Muscle of arm (tissue), 14 donors: ENCODE results near the gene UTF1. TPM values are rescaled to one million over a fixed set of nuclear protein-coding genes. Genes with fewer than 3 reads are reported as not detected.

ENCODE experiments used
- DNase-seq: peaks from one replicate; pipeline ENCODE4 v3.0.0-alpha.2; 2013
- long read RNA-seq, 11 donors: transcript quantifications; one replicate each; lab custom pipeline, GENCODE V29; 2026
- polyA plus RNA-seq, 12 donors: library from polyadenylated mRNA; unstranded; fragments of 120-200 nt; gene quantifications; one replicate each; pipeline ENCODE4 v1.2.1, GENCODE V29; 2013; ENCODE audit not compliant: insufficient read length in 12 of 12

UTF1 gene, protein sequence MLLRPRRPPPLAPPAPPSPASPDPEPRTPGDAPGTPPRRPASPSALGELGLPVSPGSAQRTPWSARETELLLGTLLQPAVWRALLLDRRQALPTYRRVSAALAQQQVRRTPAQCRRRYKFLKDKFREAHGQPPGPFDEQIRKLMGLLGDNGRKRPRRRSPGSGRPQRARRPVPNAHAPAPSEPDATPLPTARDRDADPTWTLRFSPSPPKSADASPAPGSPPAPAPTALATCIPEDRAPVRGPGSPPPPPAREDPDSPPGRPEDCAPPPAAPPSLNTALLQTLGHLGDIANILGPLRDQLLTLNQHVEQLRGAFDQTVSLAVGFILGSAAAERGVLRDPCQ
- not detected for polyA plus RNA-seq
- long read RNA-seq, donor 1 = 0 reads
- long read RNA-seq, donor 2 = 0 reads
- long read RNA-seq, donor 3 = 0 reads
- long read RNA-seq, donor 4 = 0 reads
- long read RNA-seq, donor 5 = 0 reads
- long read RNA-seq, donor 6 = 0 reads
- long read RNA-seq, donor 7 = 0 reads
- long read RNA-seq, donor 8 = 0 reads
- long read RNA-seq, donor 9 = 0 reads
- long read RNA-seq, donor 10 = 0 reads
- long read RNA-seq, donor 11 = 0 reads

DNA sequence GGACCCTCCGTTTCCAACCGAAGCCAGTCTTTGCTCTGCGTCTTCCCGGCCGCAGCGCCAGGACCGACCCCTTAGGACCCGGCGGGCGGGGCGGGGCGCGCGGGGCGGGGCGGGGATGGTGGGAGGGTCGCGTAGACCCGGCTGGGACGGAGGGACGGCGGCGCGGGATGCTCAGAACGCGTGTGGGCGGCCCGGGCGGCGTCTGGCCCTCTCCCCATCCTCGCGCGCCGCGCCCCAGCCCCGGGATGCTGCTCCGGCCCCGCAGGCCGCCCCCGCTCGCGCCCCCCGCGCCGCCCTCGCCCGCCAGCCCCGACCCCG is at the start of gene UTF1:
Gene UTF1 (plus strand): TSS at position 174 of the 318 bp plus-strand sequence. CDS start 72 bp downstream, at position 246.
- DNase-seq = no peak

DNA sequence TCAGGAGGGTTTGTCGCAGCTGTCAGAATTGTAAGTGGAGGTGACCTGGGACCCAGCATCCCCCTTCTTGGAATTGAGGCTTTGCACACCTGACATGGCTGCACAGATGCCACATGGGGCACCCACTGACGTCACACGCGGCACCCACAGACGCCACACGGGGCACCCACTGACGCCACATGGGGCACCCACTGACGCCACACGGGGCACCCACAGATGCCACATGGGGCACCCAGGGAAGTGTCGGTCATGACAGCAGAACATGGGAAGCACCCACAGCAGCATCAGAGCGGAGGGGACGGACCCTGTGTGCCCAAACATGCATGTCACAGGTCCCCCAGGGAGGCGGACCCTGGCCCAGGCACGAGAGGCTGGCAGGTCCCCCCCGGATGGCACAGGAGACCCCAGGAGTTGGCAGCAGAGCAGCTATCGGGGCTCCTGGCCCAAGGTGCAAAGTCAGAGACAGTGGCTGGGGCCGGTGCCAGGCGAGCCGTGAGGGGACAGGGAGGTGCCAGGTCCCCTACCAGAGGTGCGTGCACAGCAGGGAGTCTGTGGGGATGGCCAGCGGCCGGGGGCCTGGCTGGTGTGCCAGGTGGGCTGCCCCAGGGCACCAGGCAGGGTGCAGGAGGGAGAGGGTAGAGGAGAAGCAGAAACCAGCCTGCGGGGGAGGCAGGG is 48.9 kb upstream of the UTF1 start:
- no peak for DNase-seq

DNA sequence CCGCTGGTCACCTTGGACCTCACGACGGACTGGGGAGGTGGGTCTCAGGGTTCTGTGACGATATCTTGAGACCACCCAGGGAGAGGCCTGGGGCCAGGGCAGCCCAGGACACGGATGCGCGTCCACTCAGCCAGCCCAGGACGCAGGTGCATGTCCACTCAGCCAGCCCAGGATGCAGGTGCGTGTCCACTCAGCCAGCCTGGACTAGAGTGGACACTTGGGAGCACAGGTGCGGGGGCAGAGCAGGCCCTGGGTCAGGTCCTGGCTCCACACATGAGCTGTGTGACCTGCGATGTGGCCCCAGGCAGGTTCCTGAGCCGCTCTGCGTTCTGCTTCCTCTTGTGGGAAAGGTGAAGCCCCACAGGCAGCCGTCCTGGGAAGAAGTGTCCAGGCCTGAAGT is 47.8 kb upstream of the UTF1 start:
- DNase-seq = no peak

DNA sequence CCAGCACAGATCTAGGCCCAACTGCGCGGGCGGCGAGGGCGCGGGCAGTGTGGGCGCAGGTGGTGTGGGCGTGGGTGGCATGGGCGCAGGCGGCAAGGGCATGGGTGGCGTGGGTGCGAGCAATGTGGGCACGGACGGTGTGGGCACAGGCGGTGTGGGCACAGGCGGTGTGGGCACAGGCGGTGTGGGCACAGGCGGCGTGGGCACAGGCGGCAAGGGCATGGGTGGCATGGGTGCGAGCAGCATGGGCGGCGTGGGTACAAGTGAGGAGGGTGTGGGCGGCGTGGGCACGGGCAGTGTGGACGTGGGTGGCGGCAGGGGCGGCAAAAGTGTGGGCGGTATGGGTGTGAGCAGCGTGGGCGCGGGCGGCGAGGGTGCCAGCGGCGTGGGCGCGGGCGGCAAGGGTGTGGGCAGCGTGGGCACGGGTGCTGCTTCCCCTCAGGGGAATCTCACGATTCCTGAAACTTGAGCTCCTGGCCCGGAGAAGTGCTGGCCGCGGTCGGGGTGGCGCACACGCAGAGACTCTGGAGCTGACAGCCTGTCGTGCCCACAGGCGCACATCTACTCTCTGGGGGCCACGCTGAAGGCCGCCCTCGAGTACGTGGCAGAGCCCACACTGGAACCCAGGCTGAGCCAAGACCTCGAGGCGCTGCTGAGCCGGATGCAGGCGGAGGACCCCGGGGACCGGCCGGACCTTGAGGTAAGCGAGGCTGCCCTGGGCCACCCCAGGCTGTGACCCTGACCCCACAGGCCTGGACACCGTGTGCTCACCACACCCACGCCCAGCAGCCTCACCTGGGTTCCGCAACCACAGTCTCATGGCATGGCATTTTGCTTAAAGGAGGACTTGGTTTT is 47.0 kb upstream of the UTF1 start:
- DNase-seq = no peak

DNA sequence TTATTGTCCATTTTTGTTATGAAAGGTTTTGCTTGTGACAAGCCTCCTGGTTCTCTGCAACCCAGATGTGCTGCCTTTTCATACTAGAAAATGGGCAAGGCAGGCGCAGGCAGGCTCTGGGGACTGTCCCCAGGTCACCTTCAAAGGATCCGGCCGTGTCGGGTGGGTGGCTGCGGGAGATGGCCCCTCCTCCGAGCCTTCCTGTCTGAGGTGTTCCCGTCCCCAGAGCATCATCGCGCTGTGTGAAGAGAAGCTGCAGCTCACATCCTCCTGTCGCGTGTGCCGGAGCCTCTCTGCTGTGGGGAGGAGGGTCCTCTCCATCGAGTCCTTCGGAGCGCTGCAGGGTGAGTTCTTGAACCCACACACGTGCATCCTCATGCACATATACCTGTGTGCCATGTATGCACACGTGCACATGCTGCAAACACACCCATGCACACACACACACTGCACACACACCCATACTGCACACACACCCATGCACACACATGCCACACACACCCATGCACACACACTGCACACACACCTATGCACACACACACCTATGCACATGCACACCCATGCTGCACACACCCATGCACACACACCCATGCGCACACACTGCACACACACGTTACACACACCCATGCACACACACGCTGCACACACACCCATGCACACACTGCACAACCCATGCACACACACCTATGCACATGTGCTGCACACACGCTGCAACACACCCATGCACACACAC is 46.2 kb upstream of the UTF1 start:
- no peak for DNase-seq

DNA sequence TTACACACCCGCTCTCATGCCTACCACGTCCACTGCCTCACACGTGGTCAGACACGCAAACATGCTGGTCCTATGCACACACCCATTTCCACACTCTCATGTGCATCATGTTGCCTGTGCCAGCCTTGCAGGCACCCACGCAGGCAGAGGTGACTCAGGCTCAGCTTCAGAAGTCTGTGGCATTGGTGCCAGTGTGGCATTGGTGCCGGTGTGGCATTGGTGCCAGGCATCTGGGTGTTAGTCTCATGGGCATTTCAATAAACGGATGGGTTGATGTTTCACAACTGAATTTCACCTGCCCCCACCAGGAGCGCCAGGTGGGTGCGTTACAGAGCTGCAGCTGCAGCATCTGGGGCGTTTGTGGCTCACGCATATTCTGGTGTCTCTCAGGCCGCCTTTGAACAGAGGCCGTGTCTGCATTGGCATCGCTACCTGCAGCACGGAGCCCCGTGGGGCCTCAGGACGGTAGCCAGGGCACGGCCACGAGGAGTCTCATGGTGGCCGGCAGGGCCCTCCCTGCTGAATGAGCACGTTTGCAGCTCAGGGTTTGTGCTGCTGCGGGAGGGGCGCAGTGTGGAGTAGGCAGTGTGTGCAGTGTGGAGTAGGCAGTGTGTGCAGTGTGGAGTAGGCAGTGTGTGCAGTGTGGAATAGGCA is 45.3 kb upstream of the UTF1 start:
- no peak for DNase-seq

DNA sequence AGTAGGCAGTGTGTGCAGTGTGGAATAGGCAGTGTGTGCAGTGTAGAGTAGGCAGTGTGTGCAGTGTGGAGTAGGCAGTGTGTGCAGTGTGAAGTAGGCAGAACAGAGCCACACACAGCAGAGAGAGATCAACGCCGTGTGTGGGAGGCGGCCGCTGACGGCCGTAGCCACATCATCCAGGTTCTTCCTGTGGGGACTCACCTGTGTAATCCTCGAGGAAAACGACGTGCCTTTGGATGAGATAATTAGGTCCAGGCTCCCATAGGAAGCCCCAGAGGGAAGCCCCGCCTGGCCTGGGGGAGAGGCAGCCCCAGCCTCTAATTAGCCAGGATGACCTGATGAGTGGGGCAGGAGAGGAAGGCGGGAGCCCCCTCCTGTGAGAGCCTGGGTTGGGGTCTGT is 44.6 kb upstream of the UTF1 start:
- DNase-seq = no peak

DNA sequence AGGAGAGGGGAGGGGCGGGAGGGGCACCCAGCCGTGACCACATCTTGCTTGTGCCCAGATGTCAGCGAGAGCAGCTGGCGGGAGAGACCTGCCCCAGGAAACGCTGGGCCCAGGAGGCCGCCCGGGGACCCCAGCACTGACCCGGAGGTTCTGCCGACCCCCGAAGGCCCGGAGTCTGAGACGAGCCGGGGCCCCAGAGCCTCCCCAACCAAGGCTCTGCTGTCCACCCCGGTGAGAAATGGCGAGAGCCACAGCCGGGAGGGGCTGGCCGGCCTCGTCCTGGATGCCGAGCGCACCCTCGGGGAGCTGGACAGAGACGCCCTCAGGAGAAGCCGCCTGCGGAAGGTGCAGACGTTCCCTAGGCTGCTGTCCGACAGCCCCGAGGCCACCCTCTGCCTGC is 44.1 kb upstream of the UTF1 start:
- no peak for DNase-seq

DNA sequence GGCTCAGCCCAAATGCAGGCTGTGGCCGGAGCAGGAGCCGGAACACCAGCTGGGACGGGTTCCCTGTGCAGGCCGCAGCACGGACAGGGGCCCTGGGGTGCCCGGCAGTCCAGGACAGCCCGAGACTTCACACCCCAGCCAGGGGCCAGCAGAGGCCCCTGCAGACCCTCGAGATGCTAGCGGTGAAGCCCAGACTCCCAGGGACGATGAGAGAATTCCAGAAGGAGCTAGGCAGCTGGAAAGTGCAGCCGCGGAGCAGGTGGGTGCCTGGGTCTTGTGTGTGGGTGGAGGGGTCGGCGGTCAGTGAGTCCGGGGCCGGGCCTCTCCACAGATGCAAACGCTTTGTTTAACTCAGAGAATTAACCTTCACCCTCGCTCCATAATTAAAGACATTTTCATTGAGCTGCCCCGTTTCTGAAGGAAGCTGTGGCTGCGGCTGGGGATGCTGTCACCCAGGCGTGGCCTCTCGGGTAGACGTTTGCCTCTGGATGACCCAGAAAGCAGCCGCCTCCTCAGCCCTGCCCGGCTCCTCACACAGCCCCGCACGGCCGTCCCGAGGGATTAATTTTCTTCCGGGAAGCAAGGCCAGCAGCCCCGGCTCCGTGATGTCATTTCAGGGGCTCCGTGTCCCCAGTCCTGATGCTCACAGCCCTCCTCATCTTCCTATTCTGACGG is 43.5 kb upstream of the UTF1 start:
- no peak for DNase-seq

DNA sequence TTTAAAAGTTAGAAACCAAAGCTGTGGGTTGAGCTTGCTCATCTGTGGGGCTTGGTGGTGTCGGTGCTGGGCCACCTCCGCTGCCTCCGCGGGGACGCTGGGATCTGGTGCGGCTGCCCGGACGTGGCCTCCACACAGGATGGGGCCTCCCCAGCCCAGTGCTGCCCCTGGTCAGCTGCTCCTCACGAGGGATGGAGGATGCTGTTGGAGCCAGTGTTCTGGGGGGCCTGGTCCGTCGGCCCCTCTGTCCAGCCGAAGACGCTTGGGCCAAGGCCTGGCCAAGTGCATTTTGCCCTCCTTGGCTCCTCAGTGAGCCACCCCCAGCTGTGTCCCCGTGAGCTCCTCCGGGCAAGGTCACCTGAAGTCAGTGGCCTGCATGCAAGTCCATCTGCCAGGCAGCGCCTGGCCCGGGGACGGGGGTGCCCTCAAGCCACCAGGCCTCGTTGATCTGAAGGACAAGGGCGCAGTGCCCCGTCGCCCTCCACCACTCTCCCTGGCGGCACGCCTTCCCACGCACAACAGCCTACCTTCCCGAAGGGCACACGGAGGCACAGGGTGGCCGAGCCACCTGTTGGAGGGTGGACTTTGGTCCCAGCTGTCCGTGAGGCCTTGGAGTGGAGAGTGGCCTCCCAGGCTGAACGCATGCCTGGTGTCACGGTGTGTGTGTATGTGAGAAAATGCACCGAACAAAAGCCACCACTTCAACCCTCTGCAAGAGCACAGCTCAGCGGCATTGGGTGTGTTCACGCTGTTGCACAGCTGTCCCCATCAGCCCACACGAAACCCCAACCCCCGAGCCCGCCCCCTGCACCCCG is 42.7 kb upstream of the UTF1 start:
- no peak for DNase-seq

DNA sequence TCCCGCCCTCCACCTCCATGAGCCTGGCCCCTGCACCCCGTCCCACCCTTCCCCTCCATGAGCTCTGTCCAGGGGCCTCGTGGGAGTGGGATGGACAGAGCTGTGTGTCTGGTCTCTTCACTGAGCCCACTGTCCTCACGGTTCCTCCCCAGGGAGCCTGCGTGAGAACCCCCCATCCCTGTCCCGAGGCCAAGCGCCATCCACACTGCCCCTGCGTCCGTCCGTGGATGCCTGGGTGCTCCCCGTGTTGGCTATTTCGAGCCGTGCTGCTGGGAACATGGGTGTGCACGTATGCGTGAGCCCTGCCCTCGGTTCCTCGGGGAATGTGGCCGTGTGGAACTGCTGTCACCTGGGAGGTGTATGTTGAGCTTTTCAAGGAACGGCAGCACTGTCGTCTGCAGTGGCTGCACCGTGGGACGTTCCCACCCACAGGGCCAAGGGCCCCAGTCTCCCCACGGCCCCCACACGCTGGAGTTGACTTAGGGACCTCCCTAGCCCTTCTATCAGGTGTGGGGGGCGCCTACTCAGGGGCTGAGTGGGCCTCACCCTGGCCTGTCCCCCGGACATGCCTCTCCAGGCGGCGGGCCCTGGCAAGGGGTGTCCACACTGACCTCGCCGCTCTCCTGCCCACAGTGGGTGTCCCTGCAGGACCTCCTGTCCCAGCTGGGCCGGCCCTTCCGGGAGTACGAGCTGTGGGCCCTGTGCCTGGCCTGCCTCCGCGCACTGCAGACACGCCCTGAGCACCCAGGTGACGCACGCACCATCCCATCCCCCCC is 41.9 kb upstream of the UTF1 start:
- no peak for DNase-seq

DNA sequence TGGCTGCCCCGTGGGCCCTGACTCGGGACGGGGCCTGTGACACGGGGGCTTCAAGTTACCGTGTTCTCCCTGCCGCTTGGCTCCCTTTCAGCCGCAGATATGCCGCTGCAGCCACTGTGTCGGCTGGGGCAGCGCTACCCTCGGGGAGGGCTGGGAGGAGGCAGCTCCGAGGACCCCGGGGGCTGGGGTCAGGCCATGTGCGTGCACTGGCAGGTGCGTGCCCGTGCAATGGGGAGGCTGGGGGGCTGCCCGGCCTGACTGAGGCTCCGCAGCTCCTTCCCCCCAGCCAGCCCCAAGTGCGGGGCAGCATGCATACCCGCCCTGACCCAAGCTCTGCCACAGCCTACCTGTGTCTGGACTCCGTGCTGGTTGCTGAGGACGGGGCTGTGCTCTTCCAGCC is 40.8 kb upstream of the UTF1 start:
- DNase-seq = no peak

DNA sequence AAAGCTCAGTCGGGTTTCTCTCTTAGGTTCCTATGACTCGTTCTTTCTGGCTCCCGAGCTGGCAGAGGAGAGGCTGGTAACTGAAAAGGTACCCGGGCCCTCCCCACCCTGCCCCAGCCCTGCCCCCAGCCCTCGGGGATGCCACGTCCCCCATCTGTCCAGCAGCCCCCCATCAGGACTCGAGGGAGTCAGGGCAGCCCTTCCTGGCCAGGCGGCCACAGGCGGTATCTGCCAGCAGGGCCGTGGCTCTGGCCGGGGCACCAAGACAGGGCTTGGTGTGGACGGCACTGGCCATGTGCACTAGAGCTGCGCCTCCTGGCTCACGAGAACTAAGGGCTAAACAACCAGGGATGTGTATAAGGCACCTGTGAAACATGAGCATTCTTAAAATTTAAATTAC is 40.3 kb upstream of the UTF1 start:
- no peak for DNase-seq

DNA sequence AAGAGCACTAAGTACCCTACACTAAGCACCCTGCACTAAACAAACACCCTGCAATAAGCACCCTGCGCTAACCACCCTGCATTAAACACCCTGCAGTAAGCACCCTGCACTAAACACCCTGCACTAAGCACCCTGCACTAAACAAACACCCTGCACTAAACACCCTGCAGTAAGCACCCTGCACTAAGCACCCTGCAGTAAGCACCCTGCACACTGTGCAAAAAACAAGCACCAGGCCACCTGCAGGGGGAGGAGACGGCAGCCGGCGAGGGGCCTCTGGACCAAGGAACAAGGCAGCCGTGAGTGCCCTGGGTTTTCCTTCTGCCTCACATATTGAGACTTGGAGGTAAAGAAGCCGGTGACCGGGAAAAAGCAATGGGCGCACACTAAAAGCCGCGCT is 39.8 kb upstream of the UTF1 start:
- DNase-seq = no peak

DNA sequence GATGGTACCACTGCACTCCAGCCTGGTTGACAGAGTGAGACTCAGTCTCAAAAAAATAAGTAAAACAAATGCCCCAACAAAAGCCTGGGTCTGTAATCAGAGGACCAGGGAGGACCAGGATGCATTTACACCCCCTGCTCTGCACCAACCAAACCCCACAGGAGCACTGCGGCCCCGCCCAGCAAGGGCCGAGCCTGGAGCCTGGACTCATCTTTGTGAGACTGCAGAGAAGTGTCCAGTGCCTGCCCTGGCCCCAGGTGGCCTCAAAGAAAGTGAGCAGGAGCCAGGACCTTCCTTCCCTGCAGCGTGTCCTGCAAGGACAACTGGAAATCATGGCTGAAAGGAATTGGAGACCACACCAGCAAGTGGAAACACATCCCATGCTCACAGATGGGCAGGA is 38.4 kb upstream of the UTF1 start:
- no peak for DNase-seq

DNA sequence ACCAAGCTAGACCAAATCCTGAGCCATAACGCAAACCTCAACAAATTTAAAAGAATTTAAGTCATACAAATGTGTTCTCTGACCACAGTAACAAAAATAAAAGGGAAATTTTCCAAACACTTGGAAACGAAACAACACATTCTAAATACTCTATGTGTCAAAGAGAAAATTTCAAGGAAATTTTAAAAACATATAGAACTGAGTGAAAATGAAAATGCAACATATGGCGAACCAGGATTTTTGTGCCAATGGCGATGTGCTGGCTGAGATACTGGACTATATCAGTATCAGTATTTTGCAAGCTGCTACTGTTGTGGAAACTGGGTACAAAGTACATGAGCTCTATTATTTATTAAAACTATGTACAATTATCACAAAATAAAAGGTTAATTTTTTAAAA is 35.9 kb upstream of the UTF1 start:
- no peak for DNase-seq

DNA sequence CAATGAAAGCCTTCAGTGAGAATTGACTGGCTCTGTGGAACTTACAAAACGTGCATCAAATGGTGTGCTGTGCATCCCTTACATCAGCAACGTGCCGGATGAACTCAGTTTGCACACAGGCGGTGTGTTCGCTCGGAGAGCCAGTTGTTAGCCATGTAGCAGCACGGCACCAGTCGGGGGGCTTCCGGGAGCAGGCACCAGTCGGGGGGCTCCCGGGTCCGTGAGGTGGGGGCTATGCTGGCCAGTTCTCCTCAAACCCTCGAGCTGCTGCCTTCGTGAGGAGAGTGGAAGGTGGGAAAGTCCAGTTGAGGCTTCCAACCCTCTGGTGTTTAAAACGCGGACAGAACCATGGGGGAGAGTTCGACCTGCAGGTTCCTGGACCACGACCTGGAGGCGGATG is 34.9 kb upstream of the UTF1 start:
- DNase-seq = no peak

DNA sequence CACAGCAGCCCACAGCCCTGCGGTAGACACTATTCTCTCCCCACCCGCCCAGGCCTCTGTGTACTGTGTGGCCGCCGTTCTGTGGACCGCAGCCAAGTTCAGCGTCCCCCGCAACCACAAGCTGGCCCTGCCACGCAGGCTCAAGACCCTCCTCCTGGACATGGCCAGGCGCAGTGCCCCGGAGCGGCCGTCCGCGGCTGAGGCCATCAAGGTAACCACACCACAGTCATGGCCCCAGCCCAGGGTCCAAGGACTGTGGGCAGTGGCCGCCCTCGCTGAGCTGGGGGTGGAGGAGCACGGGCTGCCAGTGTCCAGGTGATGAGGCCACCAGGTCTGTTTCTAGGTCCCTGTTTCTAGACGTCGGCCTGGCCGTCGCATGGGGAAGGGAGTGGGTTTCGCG is 34.4 kb upstream of the UTF1 start:
- no peak for DNase-seq
